HCT116 (cell line): ENCODE data around the gene FCAMR.

Source experiments
- EGR1 ChIP-seq: IDR thresholded peaks from 2 replicates; pipeline ENCODE4 v1.6.1; 2012; ENCODE audit warnings: low read depth
- EZH2 ChIP-seq: fragments of 200-600 bp; sonication (generic); IDR thresholded peaks from 2 replicates; pipeline ENCODE4 v1.6.1; 2017; ENCODE audit warnings: antibody characterized with exemption, mixed run types
- POLR2A ChIP-seq: IDR thresholded peaks from 2 replicates; pipeline ENCODE4 v1.7.0; 2011; ENCODE audit warnings: borderline replicate concordance; ENCODE audit not compliant: insufficient read depth, insufficient read length; ENCODE audit errors: extremely low read depth
- SIN3A ChIP-seq: IDR thresholded peaks from 2 replicates; pipeline ENCODE4 v1.6.1; 2012; ENCODE audit warnings: low read depth

- TF ChIP-seq SIN3A: no peak
- TF ChIP-seq POLR2A: no peak
- TF ChIP-seq EZH2: no peak
- TF ChIP-seq EGR1: no peak
Measured at GRCh38 chr1:206998816-206999215, 28.6 kb upstream of the FCAMR start.
